GM18519 (cell line): ENCODE results near the gene SCFD2.
A peak's percentile ranks its signal among the peaks of the same experiment; 100 is the strongest.

Experiments
- ATAC-seq: cut with Tn5 transposase; IDR thresholded peaks from one replicate; pipeline ENCODE4 v1.9.1; 2021; ENCODE audit warnings: mild to moderate bottlenecking, moderate library complexity; ENCODE audit not compliant: unreplicated experiment, low FRiP score

SCFD2 gene

GRCh38 chr4:52912608-52913007 lies 453.3 kb downstream of the SCFD2 start:
- ATAC-seq = no peak

- peak; percentile 66 for ATAC-seq
These were observed 454.1 kb downstream of the SCFD2 start for GRCh38 chr4:52911684-52912294.

- no peak for ATAC-seq
These were observed 455.7 kb downstream of the SCFD2 start for GRCh38 chr4:52910115-52910514.

GRCh38 chr4:52907510-52907909 lies 458.4 kb downstream of the SCFD2 start:
- ATAC-seq = no peak

GRCh38 chr4:52904421-52904820 lies 461.4 kb downstream of the SCFD2 start:
- ATAC-seq = no peak

- no peak for ATAC-seq
These were observed 462.6 kb downstream of the SCFD2 start for GRCh38 chr4:52903273-52903672.

GRCh38 chr4:52894443-52894842 lies 471.4 kb downstream of the SCFD2 start:
- ATAC-seq = no peak

GRCh38 chr4:52892880-52893279 lies 473.0 kb downstream of the SCFD2 start:
- ATAC-seq = no peak

GRCh38 chr4:52891743-52892142 lies 474.1 kb downstream of the SCFD2 start:
- ATAC-seq = no peak

GRCh38 chr4:52890521-52890791 lies 475.4 kb downstream of the SCFD2 start:
- no peak for ATAC-seq

- no peak for ATAC-seq
These were observed 475.9 kb downstream of the SCFD2 start for GRCh38 chr4:52889778-52890520.

GRCh38 chr4:52889354-52889753 lies 476.5 kb downstream of the SCFD2 start:
- no peak for ATAC-seq

- no peak for ATAC-seq
These were observed 480.9 kb downstream of the SCFD2 start for GRCh38 chr4:52884994-52885393.

GRCh38 chr4:52883707-52884669 lies 481.9 kb downstream of the SCFD2 start:
- no peak for ATAC-seq

GRCh38 chr4:52883183-52883621 lies 482.7 kb downstream of the SCFD2 start:
- no peak for ATAC-seq

- no peak for ATAC-seq
These were observed 484.9 kb downstream of the SCFD2 start for GRCh38 chr4:52880994-52881393.

- ATAC-seq = no peak
These were observed 486.4 kb downstream of the SCFD2 start for GRCh38 chr4:52879471-52879870.

GRCh38 chr4:52877694-52878093 lies 488.2 kb downstream of the SCFD2 start:
- ATAC-seq = no peak

- ATAC-seq = no peak
These were observed 488.8 kb downstream of the SCFD2 start for GRCh38 chr4:52877036-52877435.

GRCh38 chr4:52876069-52876468 lies 489.8 kb downstream of the SCFD2 start:
- ATAC-seq = no peak

GRCh38 chr4:52874948-52875347 lies 490.9 kb downstream of the SCFD2 start:
- ATAC-seq = no peak
